Coronary artery (tissue), 2 donors: ENCODE results near the gene PRMT2.

Experiments used
- DNase-seq: peaks from one replicate; pipeline ENCODE4 v3.0.0-alpha.2; 2017; ENCODE audit warnings: low spot score
- H3K27ac ChIP-seq, 2 donors: fragments of 200-600 bp; sonication (generic); one replicate each; pipeline ENCODE4 v1.5.1; 2016 to 2019
- H3K4me3 ChIP-seq: fragments of 200-600 bp; sonication (generic); 2 replicates; pipeline ENCODE4 v1.5.1; 2016; ENCODE audit warnings: mild to moderate bottlenecking, moderate library complexity
- TF ChIP-seq, protein P1 (sequence below): fragments of 200-600 bp; sonication (generic); IDR thresholded peaks from one replicate; pipeline ENCODE4 v1.5.1; 2019; ENCODE audit warnings: antibody characterized with exemption

Gene PRMT2

DNA sequence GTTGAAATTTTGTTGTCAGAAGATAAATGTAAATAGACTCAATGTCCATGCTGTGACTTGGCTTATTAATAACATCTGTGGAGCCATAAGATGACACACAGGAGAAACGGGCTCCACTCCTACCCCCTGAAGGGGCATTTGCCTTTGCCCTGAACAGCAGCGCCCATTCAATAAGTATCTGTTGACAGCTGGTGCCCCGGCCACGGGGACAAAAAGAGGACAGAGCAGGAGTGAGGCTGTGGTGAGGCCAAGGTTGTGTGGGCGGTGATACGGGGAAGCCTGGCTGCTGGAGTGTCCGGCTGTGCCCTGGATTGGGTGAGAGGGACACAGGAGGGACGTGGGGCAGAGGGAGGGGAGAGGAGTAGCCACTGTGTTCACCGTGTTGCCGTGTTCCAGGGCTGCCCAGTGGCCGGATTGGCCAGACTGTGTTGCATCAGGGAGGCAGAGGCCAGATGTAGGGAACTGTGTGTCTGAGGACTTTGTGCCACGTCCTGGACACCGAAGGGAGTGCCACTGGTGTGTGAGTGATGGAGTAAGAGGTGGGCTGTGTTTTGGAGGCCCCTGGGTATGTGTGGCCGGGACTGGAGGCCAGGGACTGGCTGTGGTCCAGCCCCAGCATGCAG is 15.1 kb downstream of the PRMT2 start:
- Histone ChIP-seq H3K4me3 (no peak overlapping the region), H3K27ac (no peak overlapping the region)
- DNase-seq, result no peak
- TF ChIP-seq, protein P1, sequence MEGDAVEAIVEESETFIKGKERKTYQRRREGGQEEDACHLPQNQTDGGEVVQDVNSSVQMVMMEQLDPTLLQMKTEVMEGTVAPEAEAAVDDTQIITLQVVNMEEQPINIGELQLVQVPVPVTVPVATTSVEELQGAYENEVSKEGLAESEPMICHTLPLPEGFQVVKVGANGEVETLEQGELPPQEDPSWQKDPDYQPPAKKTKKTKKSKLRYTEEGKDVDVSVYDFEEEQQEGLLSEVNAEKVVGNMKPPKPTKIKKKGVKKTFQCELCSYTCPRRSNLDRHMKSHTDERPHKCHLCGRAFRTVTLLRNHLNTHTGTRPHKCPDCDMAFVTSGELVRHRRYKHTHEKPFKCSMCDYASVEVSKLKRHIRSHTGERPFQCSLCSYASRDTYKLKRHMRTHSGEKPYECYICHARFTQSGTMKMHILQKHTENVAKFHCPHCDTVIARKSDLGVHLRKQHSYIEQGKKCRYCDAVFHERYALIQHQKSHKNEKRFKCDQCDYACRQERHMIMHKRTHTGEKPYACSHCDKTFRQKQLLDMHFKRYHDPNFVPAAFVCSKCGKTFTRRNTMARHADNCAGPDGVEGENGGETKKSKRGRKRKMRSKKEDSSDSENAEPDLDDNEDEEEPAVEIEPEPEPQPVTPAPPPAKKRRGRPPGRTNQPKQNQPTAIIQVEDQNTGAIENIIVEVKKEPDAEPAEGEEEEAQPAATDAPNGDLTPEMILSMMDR, result no peak

GRCh38 chr21:46651121-46651520 is 15.6 kb downstream of the PRMT2 start:
- Histone ChIP-seq H3K27ac (no peak overlapping the region), H3K4me3 (no peak overlapping the region)
- no peak for DNase-seq
- TF ChIP-seq, protein P1, result no peak

- H3K27ac ChIP-seq, result no peak overlapping the region
- DNase-seq, result no peak
- H3K4me3 ChIP-seq, result no peak overlapping the region
- TF ChIP-seq, protein P1, result no peak
Observed at GRCh38 chr21:46655230-46655629, 19.8 kb downstream of the PRMT2 start.

DNA sequence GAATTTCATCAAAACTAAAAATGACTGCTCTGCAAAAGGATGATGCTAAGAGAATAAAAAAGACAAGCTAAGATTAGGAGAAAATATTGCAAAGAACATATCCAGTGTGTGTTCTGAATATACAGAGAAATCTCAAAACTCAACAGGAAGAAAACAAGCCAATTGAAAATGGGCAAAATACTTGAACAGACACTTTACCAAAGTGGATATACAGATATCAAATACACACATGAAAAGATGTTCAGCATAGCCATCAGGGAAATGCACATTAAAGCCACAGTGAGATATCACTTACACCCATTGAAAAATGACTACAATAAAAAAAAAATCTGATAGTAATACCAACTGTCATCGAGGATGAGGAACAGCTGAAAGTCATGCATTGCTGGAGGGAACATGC is 21.3 kb downstream of the PRMT2 start:
- no peak overlapping the region for H3K4me3 ChIP-seq
- TF ChIP-seq, protein P1, result no peak
- H3K27ac ChIP-seq, result no peak overlapping the region
- DNase-seq, result no peak

DNA sequence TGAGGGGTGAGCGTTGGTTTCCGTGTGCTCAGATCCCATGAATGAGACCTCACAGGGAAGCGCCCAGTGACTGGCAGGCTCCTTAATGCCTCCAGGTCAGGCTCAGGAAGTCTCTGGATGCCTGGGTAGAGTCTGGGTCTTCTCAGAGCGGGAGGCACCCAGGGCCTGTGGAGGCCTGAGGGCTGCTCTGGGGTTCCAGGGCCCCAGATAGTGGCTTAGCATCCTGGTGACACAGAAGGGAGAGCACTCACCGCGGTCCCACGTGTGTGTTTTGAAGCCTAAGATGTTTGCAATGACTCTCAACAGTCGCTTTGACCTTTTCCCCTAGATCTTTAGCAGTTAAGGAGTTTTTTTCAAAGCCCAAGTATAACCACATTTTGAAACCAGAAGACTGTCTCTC is 25.0 kb downstream of the PRMT2 start:
- H3K4me3 ChIP-seq, result no peak overlapping the region
- no peak for DNase-seq
- no peak overlapping the region for H3K27ac ChIP-seq
- TF ChIP-seq, protein P1, result no peak

GRCh38 chr21:46661211-46661625 is 25.7 kb downstream of the PRMT2 start:
- peak overlapping the region; percentile 16 to 87 for H3K27ac ChIP-seq
- no peak for DNase-seq
- TF ChIP-seq, protein P1, result peak; percentile 43
- peak overlapping the region; percentile 66 for H3K4me3 ChIP-seq

GRCh38 chr21:46661642-46662366 is 26.3 kb downstream of the PRMT2 start:
- DNase-seq, result no peak
- Histone ChIP-seq H3K4me3 (peak overlapping the region; percentile 66), H3K27ac (peak overlapping the region; percentile 16 to 87)
- TF ChIP-seq, protein P1, result no peak
